ENCODE results near the gene CCDC28B.

Gene CCDC28B

DNA sequence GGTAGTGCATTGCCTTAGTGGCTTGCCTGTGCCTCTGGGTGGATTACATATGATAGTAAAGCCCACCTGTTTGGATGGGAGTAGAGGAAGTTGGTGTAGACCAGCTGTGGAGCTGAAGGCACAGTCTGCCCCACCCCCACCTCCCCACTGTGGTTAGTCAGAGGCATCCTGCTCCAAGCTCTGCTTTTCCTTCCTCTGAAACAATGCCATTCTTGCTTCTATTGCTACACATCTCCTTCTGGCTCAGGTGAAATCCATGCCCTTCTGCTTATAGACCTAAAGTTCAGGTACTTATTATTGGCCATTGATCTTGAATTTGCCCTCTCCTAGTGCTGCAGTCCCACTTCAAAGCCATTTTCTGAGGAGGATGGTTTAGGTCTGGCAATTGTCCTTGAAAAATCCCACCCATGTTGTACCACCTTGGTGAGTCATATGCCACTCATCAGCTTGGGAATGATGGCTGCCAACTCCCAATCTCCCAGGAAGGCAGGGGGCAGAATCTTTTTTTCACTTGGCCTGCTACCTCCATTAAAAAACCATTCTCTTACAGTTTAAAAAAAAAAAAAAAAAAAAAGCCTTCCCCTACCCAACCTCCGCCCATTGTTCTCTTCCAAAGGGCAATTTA, 27.7 kb upstream of the CCDC28B start:
- CTCF ChIA-PET: interaction anchor here (0.6 to 0.8 kb wide), 2 partner anchors 9 to 72 kb away, joined by 3 to 4 read pairs; no protein-coding TSS in a partner anchor
- DNase-seq (ENCODE audit: low spot score): peak; percentile 44
- TF ChIP-seq, protein P1, sequence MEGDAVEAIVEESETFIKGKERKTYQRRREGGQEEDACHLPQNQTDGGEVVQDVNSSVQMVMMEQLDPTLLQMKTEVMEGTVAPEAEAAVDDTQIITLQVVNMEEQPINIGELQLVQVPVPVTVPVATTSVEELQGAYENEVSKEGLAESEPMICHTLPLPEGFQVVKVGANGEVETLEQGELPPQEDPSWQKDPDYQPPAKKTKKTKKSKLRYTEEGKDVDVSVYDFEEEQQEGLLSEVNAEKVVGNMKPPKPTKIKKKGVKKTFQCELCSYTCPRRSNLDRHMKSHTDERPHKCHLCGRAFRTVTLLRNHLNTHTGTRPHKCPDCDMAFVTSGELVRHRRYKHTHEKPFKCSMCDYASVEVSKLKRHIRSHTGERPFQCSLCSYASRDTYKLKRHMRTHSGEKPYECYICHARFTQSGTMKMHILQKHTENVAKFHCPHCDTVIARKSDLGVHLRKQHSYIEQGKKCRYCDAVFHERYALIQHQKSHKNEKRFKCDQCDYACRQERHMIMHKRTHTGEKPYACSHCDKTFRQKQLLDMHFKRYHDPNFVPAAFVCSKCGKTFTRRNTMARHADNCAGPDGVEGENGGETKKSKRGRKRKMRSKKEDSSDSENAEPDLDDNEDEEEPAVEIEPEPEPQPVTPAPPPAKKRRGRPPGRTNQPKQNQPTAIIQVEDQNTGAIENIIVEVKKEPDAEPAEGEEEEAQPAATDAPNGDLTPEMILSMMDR (conservative IDR thresholded peaks at IDR 0.05; ENCODE audit: low read depth): no peak
- POLR2A ChIA-PET (ENCODE audit: low non-redundant PET): no interaction called here
- H3K27ac ChIP-seq: peak overlapping the region; percentile 29; the same call in 1 of the 2 replicates

DNA sequence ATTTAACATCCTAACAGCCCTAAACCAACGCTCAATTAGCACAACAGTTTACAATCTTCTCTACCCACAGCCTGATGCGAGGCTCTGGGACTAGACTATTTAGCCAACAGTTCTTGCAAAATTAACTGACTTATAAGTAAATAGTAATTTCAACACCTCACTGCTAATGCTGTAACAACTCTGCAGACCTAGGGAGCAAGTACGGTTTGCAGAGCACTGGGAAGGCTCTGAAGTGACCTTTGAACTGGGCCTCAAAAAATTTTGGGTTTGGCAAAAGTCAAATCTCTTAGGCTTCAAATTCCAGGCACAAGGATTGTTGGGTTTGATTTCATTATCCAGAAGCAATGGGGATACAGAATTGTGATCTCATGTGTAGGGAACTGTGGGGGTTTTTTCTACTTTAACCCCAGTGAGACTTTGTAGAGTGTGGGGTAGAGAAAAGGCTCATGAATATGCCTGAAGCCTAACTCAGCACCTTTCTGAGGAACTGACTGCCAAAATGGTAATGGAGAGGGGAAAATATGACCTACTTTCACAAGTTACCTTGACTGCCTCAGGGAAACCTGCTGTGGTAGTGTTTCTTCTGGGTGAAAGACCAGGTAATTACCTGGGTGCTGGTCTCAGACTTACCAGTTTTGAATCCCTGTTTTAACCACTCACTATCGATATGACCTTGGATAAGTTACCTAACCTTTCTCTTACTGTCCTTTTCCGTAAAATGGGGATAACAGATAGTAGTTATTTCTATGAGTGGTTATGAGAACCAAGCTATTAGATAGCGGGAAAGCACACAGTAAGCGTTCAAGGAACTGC, 21.8 kb upstream of the CCDC28B start:
- TF ChIP-seq, protein P1 (conservative IDR thresholded peaks at IDR 0.05; ENCODE audit: low read depth): no peak
- H3K27ac ChIP-seq: peak overlapping the region; percentile 98
- CTCF ChIA-PET: interaction anchor here (0.6 to 0.8 kb wide), 4 partner anchors 43 to 63 kb away, joined by 3 to 5 read pairs (median 4); no protein-coding TSS in a partner anchor

DNA sequence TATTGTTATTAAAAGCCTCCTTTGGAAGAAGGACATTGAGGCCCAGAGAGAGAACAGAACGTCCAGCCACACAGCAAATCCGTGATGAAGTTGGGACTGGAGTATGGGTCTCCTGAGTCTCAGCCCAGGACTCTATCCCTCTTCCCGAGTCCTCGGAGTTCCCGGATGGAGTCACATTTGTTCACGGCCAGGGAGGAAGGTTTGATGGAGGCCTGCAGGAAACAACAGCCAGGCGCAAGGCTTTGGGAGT, 21.3 kb upstream of the CCDC28B start:
- ChIA-PET POLR2A (ENCODE audit: low non-redundant PET) (interaction anchor here (1.0 kb wide), 1 partner anchor 26 kb away, joined by 5 read pairs; the partner anchor contains the start of gene IQCC), CTCF (interaction anchor here (0.6 kb wide), 3 partner anchors 43 to 63 kb away, joined by 3 to 5 read pairs (median 4); no protein-coding TSS in a partner anchor)
- TF ChIP-seq, protein P1 (conservative IDR thresholded peaks at IDR 0.05; ENCODE audit: low read depth): no peak
- DNase-seq (ENCODE audit: low spot score): no peak
- peak overlapping the region; percentile 98 for H3K27ac ChIP-seq

More for the DNA sequence above, 21.8 kb upstream of the CCDC28B start:
- DNase-seq (ENCODE audit: low spot score): no peak
- POLR2A ChIA-PET (ENCODE audit: low non-redundant PET): interaction anchor here (1.0 kb wide), 1 partner anchor 27 kb away, joined by 5 read pairs; the partner anchor contains the start of gene IQCC

DNA sequence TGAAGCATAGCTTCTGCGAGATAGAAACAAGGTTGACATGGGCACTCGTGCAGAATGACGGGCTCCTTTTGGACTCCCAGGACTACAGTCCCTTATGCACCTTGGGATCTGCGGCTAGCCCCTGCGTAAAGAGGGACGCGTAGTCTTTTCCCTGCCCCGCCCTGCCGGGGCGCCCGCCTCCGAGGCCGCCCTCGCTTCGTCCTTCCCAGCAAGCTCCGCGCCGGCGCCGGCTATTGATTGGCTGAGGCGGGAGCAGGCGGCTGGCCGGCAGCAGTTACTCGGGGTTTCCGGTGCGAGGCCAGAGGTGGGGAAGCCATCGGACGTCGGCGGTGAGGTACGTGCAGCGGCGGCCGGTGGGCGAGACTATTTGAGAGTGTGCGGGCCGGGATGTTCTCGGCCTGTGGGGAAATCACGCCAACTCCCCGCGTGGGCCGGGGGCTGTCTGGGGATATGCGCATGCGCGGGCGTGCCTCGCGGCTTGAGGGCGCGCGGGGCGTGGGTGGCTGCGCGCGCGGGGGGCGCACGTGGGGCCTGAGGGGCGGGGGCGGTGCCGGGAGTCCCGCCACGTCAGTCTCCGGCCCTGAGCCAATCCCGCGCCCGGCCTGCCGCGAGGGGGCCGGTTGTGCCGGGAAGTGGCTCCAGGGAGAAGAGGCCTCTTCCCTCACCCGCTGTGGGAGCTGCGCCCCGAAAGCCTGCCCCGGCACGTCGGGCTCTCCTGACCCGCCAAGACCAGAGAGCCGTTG, 20.8 kb upstream of the CCDC28B start, which contains the start of gene TXLNA:
TSS of gene TXLNA (plus strand) at position 233 of the 743 bp plus-strand sequence. CDS start 671 bp downstream, outside the sequence.
- TF ChIP-seq, protein P1 (conservative IDR thresholded peaks at IDR 0.05; ENCODE audit: low read depth): no peak
- peak; percentile 95 for DNase-seq (ENCODE audit: low spot score)
- ChIA-PET POLR2A (ENCODE audit: low non-redundant PET) (interaction anchor here (0.5 to 1.0 kb wide), 2 partner anchors 26 to 65 kb away, joined by 3 to 5 read pairs; partner anchors contain the start of gene IQCC), CTCF (interaction anchor here (0.6 to 0.7 kb wide), 4 partner anchors 44 to 124 kb away, joined by 3 to 5 read pairs (median 4); no protein-coding TSS in a partner anchor)
- peak within 1 kb of the TSS; percentile 98 for H3K27ac ChIP-seq

DNA sequence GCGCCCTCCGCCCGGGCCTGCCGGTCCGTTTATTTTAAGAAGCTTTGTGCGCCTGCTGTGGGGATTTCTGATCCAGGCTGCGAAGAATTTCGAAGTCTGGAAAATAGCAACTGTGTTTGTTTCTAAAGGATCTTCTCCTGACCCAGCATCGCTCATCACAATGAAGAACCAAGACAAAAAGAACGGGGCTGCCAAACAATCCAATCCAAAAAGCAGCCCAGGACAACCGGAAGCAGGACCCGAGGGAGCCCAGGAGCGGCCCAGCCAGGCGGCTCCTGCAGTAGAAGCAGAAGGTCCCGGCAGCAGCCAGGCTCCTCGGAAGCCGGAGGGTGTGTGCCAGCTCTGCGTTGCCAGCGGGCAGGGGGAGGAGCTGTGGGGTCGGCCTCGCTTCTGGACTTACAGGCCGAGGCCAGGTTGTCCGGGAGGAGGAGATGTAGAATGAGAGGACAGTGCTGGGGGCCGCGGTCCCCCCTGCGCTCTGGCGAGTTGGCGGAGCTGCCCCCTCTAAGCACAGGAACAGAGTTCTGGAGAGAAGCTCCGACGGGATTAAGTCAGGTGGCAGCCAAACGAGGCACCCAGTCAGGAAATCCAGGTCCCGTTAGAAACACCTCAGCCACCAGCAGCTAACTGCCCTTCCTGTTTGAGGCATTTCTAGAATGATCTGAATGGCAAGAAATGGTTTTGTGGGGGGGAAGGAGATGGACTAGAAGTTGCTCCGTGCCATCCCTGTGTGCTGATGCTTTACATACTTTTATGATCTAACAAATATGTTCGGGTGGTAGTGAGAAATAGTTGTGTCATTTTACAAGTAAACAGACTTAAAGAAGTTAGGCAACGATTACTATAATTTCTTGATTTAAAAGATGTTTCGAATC, 20.0 kb upstream of the CCDC28B start:
- POLR2A ChIA-PET (ENCODE audit: low non-redundant PET): interaction anchor here (0.5 kb wide), 2 partner anchors 65 to 92 kb away, joined by 3 to 6 read pairs; no protein-coding TSS in a partner anchor

More for the DNA sequence above, 20.0 kb upstream of the CCDC28B start:
- peak; percentile 51 for DNase-seq (ENCODE audit: low spot score)
- TF ChIP-seq, protein P1 (conservative IDR thresholded peaks at IDR 0.05; ENCODE audit: low read depth): no peak
- CTCF ChIA-PET: interaction anchor here (0.6 to 0.7 kb wide), 2 partner anchors 115 to 125 kb away, joined by 4 to 5 read pairs; no protein-coding TSS in a partner anchor
- H3K27ac ChIP-seq: peak overlapping the region; percentile 98
